ENCODE data around the gene LRFN5. TPM values are rescaled to one million over a fixed set of nuclear protein-coding genes. Genes with fewer than 3 reads are reported as not detected.

Gene LRFN5
- total and polyA plus RNA-seq, 2 of the 8 experiments (the other 6 are each of a cell fraction or from before 2014, with no cell fraction given): 0.85 to 4.7 TPM

GRCh38 chr14:41913398-41913797, 306.7 kb downstream of the LRFN5 start:
- no peak overlapping the region for H3K18ac ChIP-seq (ENCODE audit: extremely low read depth, low read length)
- no peak overlapping the region for H4K8ac ChIP-seq (ENCODE audit: extremely low read depth, insufficient read depth, low read length)
- no peaks in the 10 kb centered on the region for H3K27me3 ChIP-seq (replicated peaks in 1 of 4; ENCODE audit: control insufficient read depth in 3 of 4, extremely low read depth in 1 of 4, insufficient read depth in 3 of 4, low read length in 3 of 4)
- H3K27ac ChIP-seq (ENCODE audit: low read depth, low read length): no peak overlapping the region
- DNase-seq (ENCODE audit: low read depth in 1 of 2, low spot score in 2 of 2) (no peak), FAIRE-seq (no peak)
- H2BK5ac ChIP-seq (ENCODE audit: low read depth, low read length): no peak overlapping the region
- WGBS, 2 experiments (ENCODE audit: extremely low coverage in 1 of 2, insufficient coverage in 1 of 2, insufficient read length in 1 of 2, insufficient replicate concordance in 2 of 2, low coverage in 1 of 2, low lambda C conversion rate in 2 of 2, missing lambda C conversion rate in 1 of 2): 95% methylated on average over 2 of the region's 2 CpGs; no CpG with 5 or more reads in 1 of the 2 experiments
- no peak overlapping the region for H3K56ac ChIP-seq (replicated peaks; ENCODE audit: insufficient read length, low read depth, low read length)
- H3K9me3 ChIP-seq (ENCODE audit: insufficient read depth in 2 of 2, low read depth in 1 of 2, low read length in 1 of 2): no peaks in the 10 kb centered on the region
- peaks cover 0 to 3% (median 0%) of the 10 kb centered on the region in 4 experiments; a peak in 1 of 7 replicates for H3K4me1 ChIP-seq (replicated peaks in 1 of 4; ENCODE audit: control insufficient read depth in 3 of 4, insufficient read depth in 4 of 4, low read length in 3 of 4)
- H3K14ac ChIP-seq (ENCODE audit: insufficient read length): no peak overlapping the region
- H3K36me3 ChIP-seq (ENCODE audit: control insufficient read depth in 2 of 4, insufficient read depth in 4 of 4, low read length in 3 of 4): no peaks in the 10 kb centered on the region
- H3K9ac ChIP-seq (replicated peaks in 1 of 4; ENCODE audit: extremely low read depth in 1 of 4, low read depth in 3 of 4, low read length in 3 of 4): no peak overlapping the region
- no peak overlapping the region for H2AFZ ChIP-seq (ENCODE audit: low read length)
- no peak overlapping the region for H2AK5ac ChIP-seq (ENCODE audit: low read depth, low read length)
- no peaks in the 10 kb centered on the region for H3K79me2 ChIP-seq (ENCODE audit: control insufficient read depth in 1 of 2, insufficient read depth in 2 of 2, low read length in 2 of 2)
- no peak overlapping the region for H4K5ac ChIP-seq (ENCODE audit: insufficient read length, low read depth, low read length)
- H2BK12ac ChIP-seq (ENCODE audit: low read depth, low read length): no peak overlapping the region
- no peak overlapping the region for H3K4ac ChIP-seq (replicated peaks; ENCODE audit: insufficient read length, low read depth, low read length)
- H4K91ac ChIP-seq (replicated peaks; ENCODE audit: insufficient read length, low read length): no peak overlapping the region
- ChIA-PET CTCF (ENCODE audit: partially characterized antibody) (no interaction called here), POLR2A (ENCODE audit: partially characterized antibody) (no interaction called here)
- no peak overlapping the region for H3K23ac ChIP-seq (ENCODE audit: insufficient read length)
- H3K23me2 ChIP-seq (ENCODE audit: low read depth, low read length): no peaks in the 10 kb centered on the region
- H2BK20ac ChIP-seq (ENCODE audit: low read length): no peak overlapping the region
- H2BK15ac ChIP-seq (ENCODE audit: low read length): no peak overlapping the region
- H2BK120ac ChIP-seq (replicated peaks; ENCODE audit: low read depth, low read length): no peak overlapping the region
- no peaks in the 10 kb centered on the region for H4K20me1 ChIP-seq (replicated peaks in 1 of 2; ENCODE audit: control insufficient read depth in 1 of 2, insufficient read depth in 2 of 2, low read length in 2 of 2)
- no peak overlapping the region for H3K4me2 ChIP-seq (ENCODE audit: insufficient read depth in 1 of 2, low read depth in 2 of 2, low read length in 2 of 2)
- H3K79me1 ChIP-seq (ENCODE audit: low read depth, low read length): no peaks in the 10 kb centered on the region
- no peak overlapping the region for H3K4me3 ChIP-seq (ENCODE audit: extremely low read depth in 1 of 4, insufficient read depth in 2 of 4, low read depth in 3 of 4, low read length in 4 of 4)
- TF ChIP-seq JUN (IDR thresholded peaks at IDR 0.05; ENCODE audit: low read depth, low read length) (no peak), RFX5 (IDR thresholded peaks at IDR 0.05; ENCODE audit: borderline replicate concordance, low read depth, low read length) (no peak), CEBPB (IDR thresholded peaks at IDR 0.05; ENCODE audit: low read depth, low read length) (no peak), RBBP5 (IDR thresholded peaks at IDR 0.05; ENCODE audit: borderline replicate concordance, low read depth, low read length) (no peak), KDM5A (IDR thresholded peaks at IDR 0.05; ENCODE audit: low read length) (no peak), ZNF274 (IDR thresholded peaks at IDR 0.05; ENCODE audit: borderline replicate concordance, extremely low read depth, low read length) (no peak), HDAC6 (IDR thresholded peaks at IDR 0.05; ENCODE audit: low read depth, low read length) (no peak), NRF1 (IDR thresholded peaks at IDR 0.05; ENCODE audit: low read depth, low read length) (no peak), TAF7 (optimal IDR thresholded peaks at IDR 0.05; ENCODE audit: borderline replicate concordance, low read depth, low read length) (no peak), SIN3A (conservative IDR thresholded peaks at IDR 0.05 in 1 of 2, IDR thresholded peaks at IDR 0.05 in 1 of 2; ENCODE audit: low read depth in 1 of 2, low read length in 2 of 2) (no peak), RAD21 (IDR thresholded peaks at IDR 0.05 in 1 of 2, conservative IDR thresholded peaks at IDR 0.05 in 1 of 2; ENCODE audit: low read depth in 2 of 2, low read length in 2 of 2) (no peak)
- TF ChIP-seq, protein P1, sequence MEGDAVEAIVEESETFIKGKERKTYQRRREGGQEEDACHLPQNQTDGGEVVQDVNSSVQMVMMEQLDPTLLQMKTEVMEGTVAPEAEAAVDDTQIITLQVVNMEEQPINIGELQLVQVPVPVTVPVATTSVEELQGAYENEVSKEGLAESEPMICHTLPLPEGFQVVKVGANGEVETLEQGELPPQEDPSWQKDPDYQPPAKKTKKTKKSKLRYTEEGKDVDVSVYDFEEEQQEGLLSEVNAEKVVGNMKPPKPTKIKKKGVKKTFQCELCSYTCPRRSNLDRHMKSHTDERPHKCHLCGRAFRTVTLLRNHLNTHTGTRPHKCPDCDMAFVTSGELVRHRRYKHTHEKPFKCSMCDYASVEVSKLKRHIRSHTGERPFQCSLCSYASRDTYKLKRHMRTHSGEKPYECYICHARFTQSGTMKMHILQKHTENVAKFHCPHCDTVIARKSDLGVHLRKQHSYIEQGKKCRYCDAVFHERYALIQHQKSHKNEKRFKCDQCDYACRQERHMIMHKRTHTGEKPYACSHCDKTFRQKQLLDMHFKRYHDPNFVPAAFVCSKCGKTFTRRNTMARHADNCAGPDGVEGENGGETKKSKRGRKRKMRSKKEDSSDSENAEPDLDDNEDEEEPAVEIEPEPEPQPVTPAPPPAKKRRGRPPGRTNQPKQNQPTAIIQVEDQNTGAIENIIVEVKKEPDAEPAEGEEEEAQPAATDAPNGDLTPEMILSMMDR (IDR thresholded peaks at IDR 0.05; ENCODE audit: control extremely low read depth in 1 of 3, insufficient read depth in 1 of 3, low read depth in 1 of 3, low read length in 3 of 3): no peak

Measured in H1 (cell line).